ENCODE results near the gene ZNRF1.

The ZNRF1 gene

DNA sequence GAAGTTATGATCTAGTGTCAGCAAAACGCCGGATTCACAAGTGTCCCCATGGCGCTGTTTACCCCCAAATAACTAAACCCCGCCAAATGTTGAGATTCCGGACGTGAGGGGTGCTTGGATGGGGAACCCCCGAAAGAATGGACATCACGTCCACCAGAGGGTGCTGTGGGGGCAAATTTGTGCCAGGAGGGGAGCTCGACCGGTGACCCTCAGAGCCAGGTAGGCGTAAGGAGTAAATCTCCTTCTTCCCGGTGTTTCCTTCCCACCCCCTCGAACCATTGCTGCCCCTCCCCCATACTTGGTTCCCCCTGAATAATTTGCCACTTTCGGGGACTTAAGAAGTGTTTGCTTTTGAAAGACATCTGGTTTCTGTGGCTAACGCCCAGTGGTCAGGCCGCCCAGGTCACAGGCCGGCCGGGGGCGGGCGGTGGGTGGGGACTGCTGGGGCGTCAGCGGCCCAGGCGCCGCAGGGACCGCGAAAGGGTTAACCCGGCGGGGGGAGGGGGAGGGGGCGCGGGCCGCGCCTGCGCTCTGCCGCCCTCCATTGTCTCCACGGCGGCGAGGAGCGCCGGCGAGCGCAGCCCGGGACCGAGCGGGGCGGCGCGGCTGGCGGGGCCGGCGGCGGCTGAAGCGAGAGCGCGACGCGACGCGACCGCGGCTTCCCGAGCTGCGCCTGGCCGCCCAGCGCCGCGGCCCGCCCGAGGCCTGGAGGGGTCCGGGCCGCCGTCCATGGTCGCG is at the start of gene ZNRF1:
Gene ZNRF1 (plus strand): TSS at position 544 of the 738 bp plus-strand sequence. CDS start 648 bp downstream, outside the sequence.
- Histone ChIP-seq H3K4me3 (ENCODE audit: severe bottlenecking) (peak within 1 kb of the TSS; percentile 86), H3K4me1 (ENCODE audit: insufficient read depth, poor library complexity, severe bottlenecking) (peaks cover 20% of the 10 kb centered on the region), H3K36me3 (ENCODE audit: low read depth) (0 out of 2 replicates have a peak, but pooled peaks cover 6% of the 10 kb centered on the region), H3K27me3 (ENCODE audit: insufficient read depth, poor library complexity, severe bottlenecking) (no peaks in the 10 kb centered on the region), H3K27ac (ENCODE audit: poor library complexity, severe bottlenecking) (peak within 1 kb of the TSS; percentile 53), H3K9me3 (ENCODE audit: severe bottlenecking) (no peaks in the 10 kb centered on the region)
- DNase-seq (ENCODE audit: low spot score) (no peak), ATAC-seq (ENCODE audit: low read depth) (peak; percentile 70)
- TF ChIP-seq CTCF (IDR thresholded peaks at IDR 0.05; ENCODE audit: poor library complexity, severe bottlenecking), result peak; percentile 87

DNA sequence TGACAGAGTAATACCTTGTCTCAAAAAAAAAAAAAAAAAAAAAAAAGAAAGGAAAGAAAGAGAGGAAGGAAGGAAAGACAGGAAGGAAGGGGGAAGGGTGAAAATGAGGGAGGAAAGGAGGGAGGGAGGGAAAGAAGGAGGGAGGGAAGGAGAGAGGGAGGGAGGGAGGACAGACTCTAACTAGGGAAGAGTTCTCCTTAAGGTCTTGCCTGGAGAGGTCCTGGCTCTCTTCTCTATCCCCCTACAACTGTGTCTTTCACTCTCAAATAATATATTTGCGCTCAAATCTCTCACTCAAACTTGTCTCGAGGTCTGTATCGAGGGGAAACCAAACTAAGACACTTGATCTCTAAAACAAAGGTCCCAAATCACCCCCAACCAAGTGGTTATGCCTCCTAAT is 49.5 kb upstream of the ZNRF1 start:
- Histone ChIP-seq H3K36me3 (ENCODE audit: low read depth) (peaks cover 50% of the 10 kb centered on the region), H3K27ac (ENCODE audit: poor library complexity, severe bottlenecking) (no peak overlapping the region), H3K9me3 (ENCODE audit: severe bottlenecking) (no peaks in the 10 kb centered on the region), H3K4me1 (ENCODE audit: insufficient read depth, poor library complexity, severe bottlenecking) (no peaks in the 10 kb centered on the region), H3K27me3 (ENCODE audit: insufficient read depth, poor library complexity, severe bottlenecking) (no peaks in the 10 kb centered on the region), H3K4me3 (ENCODE audit: severe bottlenecking) (no peak overlapping the region)
- no peak for DNase-seq (ENCODE audit: low spot score)
- TF ChIP-seq CTCF (IDR thresholded peaks at IDR 0.05; ENCODE audit: poor library complexity, severe bottlenecking), result no peak
- no peak for ATAC-seq (ENCODE audit: low read depth)

DNA sequence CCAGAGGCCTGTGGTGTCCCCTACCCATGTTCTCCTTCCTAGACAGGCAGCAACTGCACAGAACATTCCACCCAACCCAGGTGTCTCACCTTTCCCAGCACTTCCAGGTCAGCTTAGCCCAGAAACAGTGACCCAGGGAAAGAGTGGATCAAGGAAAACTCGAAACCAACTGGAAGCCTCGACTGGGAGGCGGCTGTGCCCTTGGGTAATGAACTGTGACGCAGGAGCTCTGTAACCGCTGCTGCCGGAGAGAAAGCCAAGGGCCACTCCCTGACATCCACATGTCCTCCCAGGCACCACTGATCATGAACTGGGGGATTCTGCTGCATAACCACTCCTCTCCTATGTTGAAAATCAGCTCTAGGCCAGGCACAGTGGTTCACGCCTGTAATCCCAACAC is 48.3 kb upstream of the ZNRF1 start:
- Histone ChIP-seq H3K27ac (ENCODE audit: poor library complexity, severe bottlenecking) (no peak overlapping the region), H3K27me3 (ENCODE audit: insufficient read depth, poor library complexity, severe bottlenecking) (no peaks in the 10 kb centered on the region), H3K4me1 (ENCODE audit: insufficient read depth, poor library complexity, severe bottlenecking) (no peaks in the 10 kb centered on the region), H3K4me3 (ENCODE audit: severe bottlenecking) (no peak overlapping the region), H3K9me3 (ENCODE audit: severe bottlenecking) (no peaks in the 10 kb centered on the region), H3K36me3 (ENCODE audit: low read depth) (peaks cover 56% of the 10 kb centered on the region)
- ATAC-seq (ENCODE audit: low read depth) (no peak), DNase-seq (ENCODE audit: low spot score) (no peak)
- TF ChIP-seq CTCF (IDR thresholded peaks at IDR 0.05; ENCODE audit: poor library complexity, severe bottlenecking), result no peak

- Histone ChIP-seq H3K4me1 (ENCODE audit: insufficient read depth, poor library complexity, severe bottlenecking) (no peaks in the 10 kb centered on the region), H3K4me3 (ENCODE audit: severe bottlenecking) (no peak overlapping the region), H3K27me3 (ENCODE audit: insufficient read depth, poor library complexity, severe bottlenecking) (no peaks in the 10 kb centered on the region), H3K36me3 (ENCODE audit: low read depth) (peaks cover 58% of the 10 kb centered on the region), H3K27ac (ENCODE audit: poor library complexity, severe bottlenecking) (no peak overlapping the region), H3K9me3 (ENCODE audit: severe bottlenecking) (no peaks in the 10 kb centered on the region)
- no peak for TF ChIP-seq CTCF (IDR thresholded peaks at IDR 0.05; ENCODE audit: poor library complexity, severe bottlenecking)
- DNase-seq (ENCODE audit: low spot score) (no peak), ATAC-seq (ENCODE audit: low read depth) (no peak)
Observed at GRCh38 chr16:74951206-74951605, 47.6 kb upstream of the ZNRF1 start.

GRCh38 chr16:74951681-74952080 is 47.1 kb upstream of the ZNRF1 start:
- peaks cover 56% of the 10 kb centered on the region for H3K36me3 ChIP-seq (ENCODE audit: low read depth)
- no peaks in the 10 kb centered on the region for H3K27me3 ChIP-seq (ENCODE audit: insufficient read depth, poor library complexity, severe bottlenecking)
- no peak overlapping the region for H3K27ac ChIP-seq (ENCODE audit: poor library complexity, severe bottlenecking)
- H3K4me3 ChIP-seq (ENCODE audit: severe bottlenecking), result no peak overlapping the region
- H3K4me1 ChIP-seq (ENCODE audit: insufficient read depth, poor library complexity, severe bottlenecking), result no peaks in the 10 kb centered on the region
- DNase-seq (ENCODE audit: low spot score), result no peak
- no peaks in the 10 kb centered on the region for H3K9me3 ChIP-seq (ENCODE audit: severe bottlenecking)
- ATAC-seq (ENCODE audit: low read depth), result no peak
- no peak for TF ChIP-seq CTCF (IDR thresholded peaks at IDR 0.05; ENCODE audit: poor library complexity, severe bottlenecking)

Measured in RWPE2 (cell line).